Left lung (tissue), 10 donors: ENCODE results near the gene CPT2. TPM values are rescaled to one million over a fixed set of nuclear protein-coding genes. Genes with fewer than 3 reads are reported as not detected.

Experiments used
- ATAC-seq: fragments of 200-7000 bp; cut with Tn5 transposase; one replicate; pipeline ENCODE4 v1.9.1; 2020; ENCODE audit warnings: moderate library complexity
- DNase-seq, 4 donors: peaks; one replicate each; pipeline ENCODE4 v3.0.0-alpha.2; 2013 to 2020
- H3K27ac ChIP-seq, 2 donors: fragments of 200-600 bp; sonication (generic) in 1 of 2; one replicate each; pipeline versions ENCODE4 v1.5.0 to v1.8.0; 2020 to 2021
- H3K27me3 ChIP-seq, 2 donors: fragments of 200-600 bp; sonication (generic) in 1 of 2; one replicate each; pipeline versions ENCODE4 v1.5.0 to v1.8.0; 2020 to 2021
- H3K36me3 ChIP-seq, 2 donors: fragments of 200-600 bp; sonication (generic) in 1 of 2; one replicate each; pipeline versions ENCODE4 v1.5.0 to v1.8.0; 2020 to 2021
- H3K4me1 ChIP-seq, 2 donors: fragments of 200-600 bp; one replicate each; pipeline ENCODE4 v1.8.0; 2021
- H3K4me3 ChIP-seq, 2 donors: fragments of 200-600 bp; sonication (generic) in 1 of 2; one replicate each; pipeline versions ENCODE4 v1.5.0 to v1.8.0; 2020 to 2021; ENCODE audit warnings: mild to moderate bottlenecking in 1 of 2
- H3K9me3 ChIP-seq, 2 donors: fragments of 200-600 bp; sonication (generic) in 1 of 2; one replicate each; pipeline versions ENCODE4 v1.5.0 to v1.8.0; 2020 to 2021
- intact Hi-C, 2 donors: fragments of 100-400 bp; cut with DNase I; formaldehyde crosslinking; loops; one replicate each; pipeline versions ENCODE4 v1.11.2 to v1.14.2; 2022
- polyA plus RNA-seq, 6 donors: library from polyadenylated mRNA; unstranded; fragments of 120-200 nt; gene quantifications; one replicate each; pipeline ENCODE4 v1.2.1, GENCODE V29; 2013; ENCODE audit not compliant: insufficient read length in 6 of 6
- total RNA-seq, 2 donors: library from RNA; stranded (reverse); fragmentation: NEBNext Ultra II Directional; extraction: Animal tissue kit (Norgen Biotek cat#: 25700); gene quantifications; one replicate each; pipeline ENCODE4 v1.2.1, GENCODE V29; 2021
- TF ChIP-seq, protein P1 (sequence below), 2 donors: fragments of 200-600 bp; sonication (generic) in 1 of 2; IDR thresholded peaks; one replicate each; pipeline versions ENCODE4 v1.5.0 to v1.8.0; 2021; ENCODE audit warnings: antibody characterized with exemption in 2 of 2
- donor health status: DM: no; HTN: yes; CAD: no.
- donor health status: DM: no; HTN: no; CAD: no.

CPT2 gene
- total and polyA plus RNA-seq, 8 donors: 16.0 to 31.4 (median 18.3) TPM

- no peaks in the 10 kb centered on the region for H3K4me1 ChIP-seq
- TF ChIP-seq, protein P1, sequence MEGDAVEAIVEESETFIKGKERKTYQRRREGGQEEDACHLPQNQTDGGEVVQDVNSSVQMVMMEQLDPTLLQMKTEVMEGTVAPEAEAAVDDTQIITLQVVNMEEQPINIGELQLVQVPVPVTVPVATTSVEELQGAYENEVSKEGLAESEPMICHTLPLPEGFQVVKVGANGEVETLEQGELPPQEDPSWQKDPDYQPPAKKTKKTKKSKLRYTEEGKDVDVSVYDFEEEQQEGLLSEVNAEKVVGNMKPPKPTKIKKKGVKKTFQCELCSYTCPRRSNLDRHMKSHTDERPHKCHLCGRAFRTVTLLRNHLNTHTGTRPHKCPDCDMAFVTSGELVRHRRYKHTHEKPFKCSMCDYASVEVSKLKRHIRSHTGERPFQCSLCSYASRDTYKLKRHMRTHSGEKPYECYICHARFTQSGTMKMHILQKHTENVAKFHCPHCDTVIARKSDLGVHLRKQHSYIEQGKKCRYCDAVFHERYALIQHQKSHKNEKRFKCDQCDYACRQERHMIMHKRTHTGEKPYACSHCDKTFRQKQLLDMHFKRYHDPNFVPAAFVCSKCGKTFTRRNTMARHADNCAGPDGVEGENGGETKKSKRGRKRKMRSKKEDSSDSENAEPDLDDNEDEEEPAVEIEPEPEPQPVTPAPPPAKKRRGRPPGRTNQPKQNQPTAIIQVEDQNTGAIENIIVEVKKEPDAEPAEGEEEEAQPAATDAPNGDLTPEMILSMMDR (IDR thresholded peaks at IDR 0.05): no peak
- no peak for ATAC-seq
Measured at GRCh38 chr1:53166912-53167311, 29.7 kb upstream of the CPT2 start.

GRCh38 chr1:53172426-53173128, 24.0 kb upstream of the CPT2 start:
- intact Hi-C loops: no loop called here

More at GRCh38 chr1:53166912-53167311, 29.7 kb upstream of the CPT2 start:
- no peak for DNase-seq
- no peak overlapping the region for H3K27ac ChIP-seq
- no peaks in the 10 kb centered on the region for H3K27me3 ChIP-seq
- no peaks in the 10 kb centered on the region for H3K9me3 ChIP-seq
- H3K36me3 ChIP-seq: no peaks in the 10 kb centered on the region
- intact Hi-C loops: no loop called here
- H3K4me3 ChIP-seq: no peak overlapping the region

GRCh38 chr1:53174971-53175913, 21.4 kb upstream of the CPT2 start:
- peak overlapping the region in 1 of 2 donors; percentile 16 for H3K27ac ChIP-seq
- ATAC-seq: no peak
- TF ChIP-seq, protein P1 (IDR thresholded peaks at IDR 0.05): no peak
- no peak overlapping the region for H3K4me3 ChIP-seq
- DNase-seq: no peak
- intact Hi-C loops: no loop called here
- H3K36me3 ChIP-seq: no peaks in the 10 kb centered on the region
- H3K27me3 ChIP-seq: no peaks in the 10 kb centered on the region
- H3K4me1 ChIP-seq: peaks cover 10 to 13% of the 10 kb centered on the region in 2 donors
- H3K9me3 ChIP-seq: no peaks in the 10 kb centered on the region

More at GRCh38 chr1:53172426-53173128, 24.0 kb upstream of the CPT2 start:
- no peaks in the 10 kb centered on the region for H3K27me3 ChIP-seq
- H3K4me3 ChIP-seq: no peak overlapping the region
- no peaks in the 10 kb centered on the region for H3K9me3 ChIP-seq
- ATAC-seq: no peak
- no peaks in the 10 kb centered on the region for H3K36me3 ChIP-seq
- H3K27ac ChIP-seq: no peak overlapping the region
- TF ChIP-seq, protein P1 (IDR thresholded peaks at IDR 0.05): no peak
- H3K4me1 ChIP-seq: peaks cover 10 to 13% of the 10 kb centered on the region in 2 donors
- DNase-seq: no peak

DNA sequence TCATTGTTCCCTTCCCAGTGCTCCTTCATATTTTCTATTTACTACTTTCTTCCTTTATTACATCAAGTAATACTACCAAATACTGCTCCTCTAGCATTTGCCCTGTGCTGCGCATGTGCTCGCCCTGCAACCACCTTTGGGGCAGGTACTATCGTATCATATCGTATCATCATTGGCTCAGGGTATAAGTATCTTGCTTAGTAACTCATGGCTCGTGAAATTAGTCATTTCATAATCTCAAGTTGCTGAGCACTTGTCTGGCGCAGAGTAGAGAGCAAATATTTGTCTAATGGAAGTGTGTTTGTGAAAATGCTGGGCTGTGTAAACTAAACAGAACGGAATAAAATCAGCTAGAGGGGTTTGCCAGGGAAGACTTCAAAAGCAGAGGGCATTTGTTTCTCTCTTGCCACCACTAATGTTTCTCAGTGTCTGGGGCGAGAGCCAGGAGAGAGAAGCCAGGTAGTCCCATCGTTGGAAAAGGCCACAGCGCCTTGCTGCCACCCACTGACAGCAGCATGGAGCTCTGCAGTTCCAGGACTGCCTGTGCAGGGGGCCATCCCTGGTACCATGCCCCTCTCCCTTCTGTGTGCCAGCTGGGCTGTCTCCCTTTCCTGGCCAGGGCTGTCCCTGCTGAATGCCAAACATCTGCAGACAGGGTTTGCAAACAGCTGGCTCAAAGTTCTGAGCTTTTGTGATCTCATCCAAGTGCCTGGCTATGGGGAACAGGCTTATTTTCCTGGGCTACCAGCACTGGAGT, 20.0 kb upstream of the CPT2 start:
- TF ChIP-seq, protein P1 (IDR thresholded peaks at IDR 0.05): no peak
- Histone ChIP-seq H3K4me3 (no peak overlapping the region), H3K27ac (peak overlapping the region in 1 of 2 donors; percentile 16), H3K27me3 (no peaks in the 10 kb centered on the region), H3K36me3 (no peaks in the 10 kb centered on the region), H3K9me3 (no peaks in the 10 kb centered on the region), H3K4me1 (peaks cover 10 to 13% of the 10 kb centered on the region in 2 donors)
- ATAC-seq (peak; percentile 87), DNase-seq (peak in 2 of 4 donors; percentile 64 to 66)
- intact Hi-C loops: no loop called here
